HG02588 (cell line): ENCODE measurements around the gene FCN2.

Experiments
- ATAC-seq: cut with Tn5 transposase; IDR thresholded peaks from one replicate; pipeline ENCODE4 v1.9.1; 2021; ENCODE audit warnings: mild to moderate bottlenecking, moderate library complexity; ENCODE audit not compliant: unreplicated experiment

Gene FCN2

GRCh38 chr9:134880484-134881312 lies at the start of gene FCN2:
Gene FCN2 (plus strand): TSS chr9:134880810. CDS start chr9:134880822, 12 bp downstream.
- ATAC-seq, result no peak

GRCh38 chr9:134830926-134831720 lies 49.5 kb upstream of the FCN2 start:
- no peak for ATAC-seq

- no peak for ATAC-seq
These were observed 48.1 kb upstream of the FCN2 start for GRCh38 chr9:134832471-134832870.

- ATAC-seq, result no peak
These were observed 47.2 kb upstream of the FCN2 start for GRCh38 chr9:134833294-134833880.

- no peak for ATAC-seq
These were observed 46.2 kb upstream of the FCN2 start for GRCh38 chr9:134834217-134834956.

GRCh38 chr9:134834957-134835419 lies 45.6 kb upstream of the FCN2 start:
- no peak for ATAC-seq

GRCh38 chr9:134835448-134835847 lies 45.2 kb upstream of the FCN2 start:
- no peak for ATAC-seq

- ATAC-seq, result no peak
These were observed 44.6 kb upstream of the FCN2 start for GRCh38 chr9:134835987-134836386.

GRCh38 chr9:134836406-134836970 lies 44.1 kb upstream of the FCN2 start:
- ATAC-seq, result no peak

GRCh38 chr9:134837529-134837928 lies 43.1 kb upstream of the FCN2 start:
- no peak for ATAC-seq

- no peak for ATAC-seq
These were observed 41.8 kb upstream of the FCN2 start for GRCh38 chr9:134838651-134839454.

GRCh38 chr9:134839455-134840125 lies 41.0 kb upstream of the FCN2 start:
- ATAC-seq, result no peak

GRCh38 chr9:134840511-134840910 lies 40.1 kb upstream of the FCN2 start:
- ATAC-seq, result no peak

GRCh38 chr9:134841180-134841904 lies 39.3 kb upstream of the FCN2 start:
- ATAC-seq, result no peak

- no peak for ATAC-seq
These were observed 38.3 kb upstream of the FCN2 start for GRCh38 chr9:134842321-134842720.

- ATAC-seq, result no peak
These were observed 36.9 kb upstream of the FCN2 start for GRCh38 chr9:134843740-134844139.

- ATAC-seq, result no peak
These were observed 35.8 kb upstream of the FCN2 start for GRCh38 chr9:134844821-134845220.

GRCh38 chr9:134846187-134846586 lies 34.4 kb upstream of the FCN2 start:
- ATAC-seq, result no peak
